Measurements from ENCODE around the gene UBAP2L.

DNA sequence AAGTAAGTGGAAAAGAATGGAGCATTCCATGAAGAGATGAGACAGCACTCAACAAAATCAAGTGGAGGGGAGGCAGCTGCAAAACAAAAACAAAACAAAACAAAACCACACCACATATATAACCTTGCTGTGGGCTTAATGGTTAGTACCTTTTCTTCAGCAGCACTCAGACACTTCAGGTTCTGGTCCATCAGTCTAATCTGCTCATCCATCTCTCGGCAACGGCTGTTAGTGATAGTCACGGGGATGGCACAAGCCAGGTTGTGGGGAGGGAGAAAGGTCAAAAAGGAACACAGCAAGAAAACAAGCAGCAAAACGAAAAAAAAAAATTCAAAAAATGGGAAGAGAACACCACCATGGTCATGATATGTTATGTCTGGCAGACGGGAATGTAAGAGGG lies 48.9 kb upstream of the UBAP2L start:
- TF ChIP-seq POLR2AphosphoS5 (IDR thresholded peaks at IDR 0.05; ENCODE audit: low read depth, low read length) (no peak), TAF1 (IDR thresholded peaks at IDR 0.05; ENCODE audit: borderline replicate concordance, insufficient read depth, low read length) (no peak)
- TF ChIP-seq, protein P1, sequence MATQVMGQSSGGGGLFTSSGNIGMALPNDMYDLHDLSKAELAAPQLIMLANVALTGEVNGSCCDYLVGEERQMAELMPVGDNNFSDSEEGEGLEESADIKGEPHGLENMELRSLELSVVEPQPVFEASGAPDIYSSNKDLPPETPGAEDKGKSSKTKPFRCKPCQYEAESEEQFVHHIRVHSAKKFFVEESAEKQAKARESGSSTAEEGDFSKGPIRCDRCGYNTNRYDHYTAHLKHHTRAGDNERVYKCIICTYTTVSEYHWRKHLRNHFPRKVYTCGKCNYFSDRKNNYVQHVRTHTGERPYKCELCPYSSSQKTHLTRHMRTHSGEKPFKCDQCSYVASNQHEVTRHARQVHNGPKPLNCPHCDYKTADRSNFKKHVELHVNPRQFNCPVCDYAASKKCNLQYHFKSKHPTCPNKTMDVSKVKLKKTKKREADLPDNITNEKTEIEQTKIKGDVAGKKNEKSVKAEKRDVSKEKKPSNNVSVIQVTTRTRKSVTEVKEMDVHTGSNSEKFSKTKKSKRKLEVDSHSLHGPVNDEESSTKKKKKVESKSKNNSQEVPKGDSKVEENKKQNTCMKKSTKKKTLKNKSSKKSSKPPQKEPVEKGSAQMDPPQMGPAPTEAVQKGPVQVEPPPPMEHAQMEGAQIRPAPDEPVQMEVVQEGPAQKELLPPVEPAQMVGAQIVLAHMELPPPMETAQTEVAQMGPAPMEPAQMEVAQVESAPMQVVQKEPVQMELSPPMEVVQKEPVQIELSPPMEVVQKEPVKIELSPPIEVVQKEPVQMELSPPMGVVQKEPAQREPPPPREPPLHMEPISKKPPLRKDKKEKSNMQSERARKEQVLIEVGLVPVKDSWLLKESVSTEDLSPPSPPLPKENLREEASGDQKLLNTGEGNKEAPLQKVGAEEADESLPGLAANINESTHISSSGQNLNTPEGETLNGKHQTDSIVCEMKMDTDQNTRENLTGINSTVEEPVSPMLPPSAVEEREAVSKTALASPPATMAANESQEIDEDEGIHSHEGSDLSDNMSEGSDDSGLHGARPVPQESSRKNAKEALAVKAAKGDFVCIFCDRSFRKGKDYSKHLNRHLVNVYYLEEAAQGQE (IDR thresholded peaks at IDR 0.05; ENCODE audit: insufficient read depth in 1 of 2, low read depth in 2 of 2, low read length in 2 of 2) = no peak

Data from PFSK-1 (cell line).